ENCODE measurements around the gene KIAA1191. TPM values are rescaled to one million over a fixed set of nuclear protein-coding genes. Genes with fewer than 3 reads are reported as not detected.

The KIAA1191 gene
- total RNA-seq, 1 donor from 2014 or later: 55.5 TPM

DNA sequence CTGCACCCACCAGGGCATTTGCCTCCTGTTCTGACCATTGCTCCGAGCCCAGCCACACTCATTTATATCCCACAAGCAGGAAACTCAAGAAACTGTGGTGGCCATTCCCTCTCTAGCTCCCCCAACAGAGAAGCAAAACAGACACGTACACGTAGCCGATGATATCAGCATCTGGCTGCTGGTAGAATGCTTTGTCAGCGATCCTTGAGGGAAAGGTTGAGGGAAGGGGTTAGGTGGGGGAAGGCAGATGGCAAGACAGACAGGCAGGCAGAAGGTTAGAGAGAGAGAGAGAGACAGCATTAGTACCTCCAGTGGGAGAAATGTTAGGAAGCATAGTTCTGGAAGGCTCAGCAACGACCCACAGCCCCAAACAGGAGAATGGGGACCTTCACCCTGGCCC, 34.8 kb upstream of the KIAA1191 start:
- DNase-seq: no peak
- Mint-ChIP-seq H3K36me3 (ENCODE audit: low read depth) (peaks cover 26% of the 10 kb centered on the region), H3K4me3 (no peak overlapping the region), H3K27ac (no peak overlapping the region), H3K4me1 (peaks cover 4% of the 10 kb centered on the region), H3K9me3 (no peaks in the 10 kb centered on the region), H3K27me3 (no peaks in the 10 kb centered on the region)
- intact Hi-C loops (cut with micrococcal nuclease): no loop called here

DNA sequence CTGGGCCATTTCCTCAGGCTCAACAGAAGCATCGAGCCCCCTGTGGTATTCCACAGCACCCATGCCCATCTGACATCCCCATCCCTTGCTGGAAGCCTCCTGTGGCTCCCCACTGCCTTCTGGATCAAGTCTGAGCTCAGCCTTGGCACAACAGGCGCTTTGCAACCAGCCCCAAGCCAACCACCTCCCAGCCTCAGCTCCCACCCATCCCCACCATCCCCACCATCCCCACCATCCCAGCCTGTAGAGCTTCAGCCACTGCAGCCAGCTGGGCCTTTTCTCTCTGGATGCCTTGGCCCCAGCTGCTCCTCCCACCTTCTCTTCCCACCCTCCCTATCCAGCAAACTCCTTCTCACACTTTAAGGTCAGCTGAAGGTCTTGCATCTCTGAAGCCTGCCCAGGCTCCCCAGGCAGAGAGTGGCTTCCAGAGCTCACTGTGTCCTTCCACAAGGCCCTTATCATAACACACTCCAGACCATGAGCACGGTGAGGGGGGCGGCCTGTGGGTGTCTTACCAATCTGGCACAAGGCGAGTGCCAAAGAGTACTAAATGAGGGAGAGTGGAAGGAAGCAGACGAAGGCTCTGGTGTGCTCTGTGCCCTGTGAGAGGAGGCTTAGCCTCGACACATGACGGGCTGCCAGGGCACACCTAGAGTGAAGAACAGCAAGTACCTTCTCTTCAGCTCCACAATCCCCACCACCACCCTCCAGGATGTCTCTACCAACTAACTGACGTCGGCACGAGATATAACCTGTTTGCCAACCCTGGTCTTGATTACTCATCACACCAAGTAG, 33.5 kb upstream of the KIAA1191 start:
- Mint-ChIP-seq H3K27ac (no peak overlapping the region), H3K4me3 (no peak overlapping the region)

GRCh38 chr5:176394096-176394495, 32.5 kb upstream of the KIAA1191 start:
- intact Hi-C loops (cut with micrococcal nuclease): no loop called here
- H3K9me3 Mint-ChIP-seq: no peaks in the 10 kb centered on the region
- no peak overlapping the region for H3K4me3 Mint-ChIP-seq
- no peaks in the 10 kb centered on the region for H3K27me3 Mint-ChIP-seq
- peaks cover 6% of the 10 kb centered on the region for H3K4me1 Mint-ChIP-seq
- H3K36me3 Mint-ChIP-seq (ENCODE audit: low read depth): peaks cover 38% of the 10 kb centered on the region
- DNase-seq: no peak
- H3K27ac Mint-ChIP-seq: no peak overlapping the region

More for the DNA sequence above, 33.5 kb upstream of the KIAA1191 start:
- DNase-seq: no peak
- Mint-ChIP-seq H3K9me3 (no peaks in the 10 kb centered on the region), H3K36me3 (ENCODE audit: low read depth) (peaks cover 33% of the 10 kb centered on the region), H3K27me3 (no peaks in the 10 kb centered on the region), H3K4me1 (peaks cover 4% of the 10 kb centered on the region)
- intact Hi-C loops (cut with micrococcal nuclease): no loop called here

DNA sequence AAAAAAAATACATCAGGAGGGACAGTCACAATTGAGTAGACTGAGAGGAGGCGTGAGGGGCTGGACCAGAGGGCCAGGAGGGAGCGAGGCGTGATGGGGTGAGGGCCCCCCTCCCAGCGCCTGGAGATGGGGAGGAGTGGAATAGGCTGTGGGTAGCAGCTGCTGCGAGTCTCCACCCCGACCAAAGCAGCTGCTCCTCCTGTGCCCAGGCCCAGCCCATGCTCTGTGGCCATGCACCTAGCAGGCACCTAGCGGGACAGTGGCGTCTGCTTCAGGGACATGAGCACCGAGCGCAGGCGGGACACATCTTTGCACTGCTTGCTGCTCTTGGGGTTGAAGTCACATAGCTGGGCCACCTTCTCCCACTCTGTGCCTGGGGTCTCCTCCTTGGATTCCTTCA, 31.0 kb upstream of the KIAA1191 start:
- intact Hi-C loops (cut with micrococcal nuclease): no loop called here
- no peak overlapping the region for H3K27ac Mint-ChIP-seq
- DNase-seq: no peak

GRCh38 chr5:176391999-176392398, 30.4 kb upstream of the KIAA1191 start:
- intact Hi-C loops (cut with micrococcal nuclease): no loop called here
- H3K36me3 Mint-ChIP-seq (ENCODE audit: low read depth): peaks cover 43% of the 10 kb centered on the region
- H3K27ac Mint-ChIP-seq: no peak overlapping the region
- no peak overlapping the region for H3K4me3 Mint-ChIP-seq
- peaks cover 13% of the 10 kb centered on the region for H3K4me1 Mint-ChIP-seq
- no peak for DNase-seq
- H3K27me3 Mint-ChIP-seq: no peaks in the 10 kb centered on the region
- no peaks in the 10 kb centered on the region for H3K9me3 Mint-ChIP-seq

More for the DNA sequence above, 31.0 kb upstream of the KIAA1191 start:
- peaks cover 10% of the 10 kb centered on the region for H3K4me1 Mint-ChIP-seq
- H3K4me3 Mint-ChIP-seq: no peak overlapping the region
- H3K9me3 Mint-ChIP-seq: no peaks in the 10 kb centered on the region
- no peaks in the 10 kb centered on the region for H3K27me3 Mint-ChIP-seq
- H3K36me3 Mint-ChIP-seq (ENCODE audit: low read depth): peaks cover 40% of the 10 kb centered on the region

GRCh38 chr5:176391479-176391878, 29.9 kb upstream of the KIAA1191 start:
- H3K4me3 Mint-ChIP-seq: no peak overlapping the region
- peaks cover 44% of the 10 kb centered on the region for H3K36me3 Mint-ChIP-seq (ENCODE audit: low read depth)
- no peak for DNase-seq
- H3K9me3 Mint-ChIP-seq: no peaks in the 10 kb centered on the region
- H3K27me3 Mint-ChIP-seq: no peaks in the 10 kb centered on the region
- intact Hi-C loops (cut with micrococcal nuclease): no loop called here
- H3K4me1 Mint-ChIP-seq: peaks cover 16% of the 10 kb centered on the region
- H3K27ac Mint-ChIP-seq: no peak overlapping the region

DNA sequence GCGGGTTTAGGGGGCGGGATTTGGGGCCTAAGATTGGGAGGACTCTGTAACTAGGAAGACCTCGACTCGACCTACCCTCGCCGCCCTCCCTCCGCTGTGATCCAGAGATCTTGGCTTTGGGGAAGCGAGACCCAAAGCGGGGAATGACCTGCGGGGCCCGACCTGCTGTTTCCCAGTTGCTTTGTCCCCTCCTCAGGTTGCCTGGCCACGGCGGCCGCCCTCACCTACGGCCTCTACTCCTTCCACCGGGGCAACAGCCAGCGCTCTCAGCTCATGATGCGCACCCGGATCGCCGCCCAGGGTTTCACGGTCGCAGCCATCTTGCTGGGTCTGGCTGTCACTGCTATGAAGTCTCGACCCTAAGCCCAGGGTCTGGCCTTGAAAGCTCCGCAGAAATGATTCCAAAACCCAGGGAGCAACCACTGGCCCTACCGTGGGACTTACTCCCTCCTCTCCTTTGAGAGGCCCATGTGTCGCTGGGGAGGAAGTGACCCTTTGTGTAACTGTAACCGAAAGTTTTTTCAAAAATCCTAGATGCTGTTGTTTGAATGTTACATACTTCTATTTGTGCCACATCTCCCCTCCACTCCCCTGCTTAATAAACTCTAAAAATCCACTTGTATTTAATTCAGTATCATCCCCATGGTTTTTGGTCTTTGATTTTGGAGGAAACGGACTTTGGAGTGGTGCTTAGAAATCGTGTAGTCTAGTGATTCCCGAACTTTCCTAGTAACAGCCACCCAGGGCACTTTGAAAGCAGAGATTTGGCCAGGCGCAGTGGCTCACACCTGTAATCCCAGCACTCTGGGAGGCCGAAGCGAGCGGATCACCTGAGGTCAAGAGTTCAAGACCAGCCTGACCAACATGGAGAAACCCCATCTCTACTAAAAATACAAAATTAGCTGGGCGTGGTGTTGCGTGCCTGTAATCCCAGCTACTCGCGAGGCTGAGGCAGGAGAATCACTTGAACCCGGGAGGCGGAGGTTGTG, 27.9 kb upstream of the KIAA1191 start:
- Mint-ChIP-seq H3K4me3 (peak overlapping the region; percentile 98), H3K27ac (peak overlapping the region; percentile 100), H3K4me1 (peaks cover 25% of the 10 kb centered on the region), H3K27me3 (no peaks in the 10 kb centered on the region), H3K9me3 (no peaks in the 10 kb centered on the region), H3K36me3 (ENCODE audit: low read depth) (peaks cover 58% of the 10 kb centered on the region)
- DNase-seq: no peak
- intact Hi-C loops (cut with micrococcal nuclease): loop anchor here (1.0 kb wide), 1 partner anchor 27 kb away; the partner anchor contains the start of gene CLTB

DNA sequence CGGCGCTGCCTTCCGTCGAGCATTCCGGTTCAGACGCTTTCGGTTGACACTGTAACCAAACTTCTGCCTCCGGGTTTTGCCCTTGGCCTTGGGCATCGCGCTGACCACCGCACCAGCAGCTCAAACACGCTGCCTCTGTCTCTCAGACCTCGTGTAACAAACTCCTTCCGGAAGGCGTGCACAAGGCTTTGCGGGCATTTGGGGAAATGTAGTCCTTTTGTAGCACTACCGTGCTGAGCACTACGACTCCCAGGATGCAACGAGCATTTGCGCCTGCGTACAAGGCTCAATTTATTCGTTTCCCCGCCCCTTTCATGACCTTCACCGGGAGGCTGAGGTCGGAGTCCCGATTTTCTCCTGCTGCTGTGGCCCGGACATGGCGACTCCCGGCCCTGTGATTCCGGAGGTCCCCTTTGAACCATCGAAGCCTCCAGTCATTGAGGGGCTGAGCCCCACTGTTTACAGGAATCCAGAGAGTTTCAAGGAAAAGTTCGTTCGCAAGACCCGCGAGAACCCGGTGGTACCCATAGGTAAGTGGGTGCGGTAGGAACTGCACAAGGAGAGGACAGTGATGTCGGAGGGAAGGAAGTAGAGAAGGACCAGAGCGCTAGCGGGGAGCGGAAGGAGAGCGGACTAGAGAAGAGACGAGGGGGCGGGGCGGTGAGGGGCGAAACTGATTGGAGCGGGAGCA, 27.0 kb upstream of the KIAA1191 start, which contains the start of the genes HIGD2A and NOP16:
Gene HIGD2A, plus strand, starts transcription at position 308 of the 691 bp plus-strand sequence. Its CDS starts 69 bp downstream, at position 377.
Gene NOP16, minus strand, starts transcription at position 155 of the 691 bp plus-strand sequence. Its CDS starts 59 bp downstream, at position 96.
- Mint-ChIP-seq H3K36me3 (ENCODE audit: low read depth) (peaks cover 66% of the 10 kb centered on the region), H3K27ac (peak within 1 kb of the TSS; percentile 100), H3K27me3 (no peaks in the 10 kb centered on the region), H3K4me3 (peak within 1 kb of the TSS; percentile 98), H3K4me1 (peaks cover 25% of the 10 kb centered on the region), H3K9me3 (no peaks in the 10 kb centered on the region)
- intact Hi-C loops (cut with micrococcal nuclease): loop anchor here (1.0 kb wide), 5 partner anchors 23 to 149 kb away; partner anchors contain the start of genes ARL10, CLTB, FAF2 and KIAA1191
- DNase-seq: peak; percentile 99

- Mint-ChIP-seq H3K4me3 (peak overlapping the region; percentile 98), H3K36me3 (ENCODE audit: low read depth) (peaks cover 68% of the 10 kb centered on the region), H3K27me3 (no peaks in the 10 kb centered on the region), H3K4me1 (peaks cover 25% of the 10 kb centered on the region), H3K9me3 (no peaks in the 10 kb centered on the region), H3K27ac (peak overlapping the region; percentile 100)
- DNase-seq: no peak
- intact Hi-C loops (cut with micrococcal nuclease): loop anchor here (1.0 kb wide), 4 partner anchors 23 to 149 kb away; partner anchors contain the start of genes ARL10, FAF2, KIAA1191 and RNF44
Measured at GRCh38 chr5:176388003-176388443, 26.5 kb upstream of the KIAA1191 start.

DNA sequence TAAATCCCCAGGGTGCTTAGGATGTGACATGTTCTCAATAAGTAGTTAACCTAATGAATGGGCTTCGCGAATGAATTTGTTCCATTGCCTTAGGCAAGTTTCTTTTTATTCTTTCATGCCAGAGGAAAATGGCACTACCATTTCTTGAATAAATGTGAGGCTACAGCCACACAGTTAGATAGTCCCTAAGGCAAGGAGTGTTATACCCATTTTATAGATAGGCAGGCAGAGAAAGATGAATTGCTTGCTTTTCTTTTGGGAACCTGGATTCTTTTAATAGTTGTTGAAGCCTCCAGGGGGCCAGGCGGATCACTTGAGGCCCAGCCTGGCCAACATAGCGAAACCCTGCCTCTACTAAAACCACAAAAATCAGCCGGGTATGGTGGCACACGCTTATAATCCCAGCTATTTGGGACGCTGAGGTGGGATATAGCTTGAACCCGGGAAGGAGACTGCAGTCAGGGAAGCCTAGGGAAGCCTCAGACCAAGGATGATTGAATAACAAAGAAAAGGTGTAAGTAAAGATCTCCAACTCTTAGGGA, 25.9 kb upstream of the KIAA1191 start:
- no peak for DNase-seq
- peak overlapping the region; percentile 100 for H3K27ac Mint-ChIP-seq
- no peaks in the 10 kb centered on the region for H3K27me3 Mint-ChIP-seq
- intact Hi-C loops (cut with micrococcal nuclease): no loop called here
- peak overlapping the region; percentile 98 for H3K4me3 Mint-ChIP-seq
- peaks cover 71% of the 10 kb centered on the region for H3K36me3 Mint-ChIP-seq (ENCODE audit: low read depth)
- no peaks in the 10 kb centered on the region for H3K9me3 Mint-ChIP-seq
- H3K4me1 Mint-ChIP-seq: peaks cover 25% of the 10 kb centered on the region

DNA sequence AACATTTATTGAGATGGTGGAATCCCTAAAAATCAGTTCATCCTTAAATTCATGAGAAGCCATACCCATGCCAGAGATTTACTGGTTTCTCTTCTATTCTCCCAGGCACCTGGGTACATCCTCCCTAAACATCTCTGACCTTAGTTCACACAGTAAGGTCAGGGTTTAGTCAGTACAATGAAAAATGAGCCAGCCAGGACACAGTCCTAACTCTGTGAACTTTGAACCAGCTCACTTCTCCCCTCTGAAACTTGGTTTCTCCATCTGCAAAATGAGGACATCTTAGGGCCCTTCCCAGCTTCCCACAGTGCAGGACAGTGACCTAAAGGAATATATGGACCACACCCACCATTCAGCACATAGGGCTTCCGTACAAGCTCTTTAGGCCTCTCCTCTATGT, 24.9 kb upstream of the KIAA1191 start:
- no peak for DNase-seq
- intact Hi-C loops (cut with micrococcal nuclease): no loop called here
- H3K36me3 Mint-ChIP-seq (ENCODE audit: low read depth): peaks cover 74% of the 10 kb centered on the region
- no peaks in the 10 kb centered on the region for H3K9me3 Mint-ChIP-seq
- no peaks in the 10 kb centered on the region for H3K27me3 Mint-ChIP-seq
- peak overlapping the region; percentile 3 for H3K27ac Mint-ChIP-seq
- peaks cover 25% of the 10 kb centered on the region for H3K4me1 Mint-ChIP-seq
- H3K4me3 Mint-ChIP-seq: peak overlapping the region; percentile 98

DNA sequence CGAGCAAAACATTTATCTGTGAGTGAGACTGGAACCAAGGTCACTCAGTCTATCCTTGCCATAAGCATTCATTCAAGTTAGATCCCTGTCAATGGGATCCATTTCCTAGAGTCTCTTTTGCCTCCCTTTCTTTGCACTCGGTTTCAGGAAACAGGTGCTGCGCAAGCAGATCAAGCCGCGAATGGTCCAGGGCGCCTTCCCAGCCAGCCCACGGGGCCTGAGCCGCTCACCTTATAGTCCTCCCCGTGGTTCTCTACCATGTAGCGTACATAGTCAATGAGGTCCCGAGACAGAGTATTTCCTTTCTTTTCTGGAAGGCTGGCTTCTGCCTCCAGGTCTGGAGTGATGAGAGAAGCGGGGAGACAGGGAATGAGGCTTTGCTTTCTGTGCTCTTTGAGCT, 23.4 kb upstream of the KIAA1191 start:
- Mint-ChIP-seq H3K36me3 (ENCODE audit: low read depth) (peaks cover 73% of the 10 kb centered on the region), H3K4me3 (no peak overlapping the region), H3K27ac (no peak overlapping the region)

More for the DNA sequence above, 23.4 kb upstream of the KIAA1191 start:
- Mint-ChIP-seq H3K9me3 (no peaks in the 10 kb centered on the region), H3K4me1 (peaks cover 25% of the 10 kb centered on the region), H3K27me3 (no peaks in the 10 kb centered on the region)
- intact Hi-C loops (cut with micrococcal nuclease): no loop called here
- DNase-seq: no peak

Measured in activated CD4-positive, alpha-beta T cell treated with anti-CD3 and anti-CD28 coated beads, Interleukin-2, amount 10 ng/mL, durations not matched to agents 24 days and 14 days (primary cell).